ENCODE measurements around the gene PLCH2.
"Not testable (repeated sequence)": the region's sequence is repeated elsewhere in the genome, so short reads cannot be mapped to it uniquely, and the experiment has no call there.

PLCH2 gene

GRCh38 chr1:2435091-2435490 is 41.0 kb upstream of the PLCH2 start:
- FAIRE-seq: no peak
- TF ChIP-seq POLR2A (IDR thresholded peaks at IDR 0.05; ENCODE audit: low read depth, low read length): no peak

GRCh38 chr1:2435746-2436355 is 40.2 kb upstream of the PLCH2 start:
- DNase-seq (ENCODE audit: insufficient read length, low spot score): no peak
- no peak for FAIRE-seq
- no peak for TF ChIP-seq POLR2A (IDR thresholded peaks at IDR 0.05; ENCODE audit: low read depth, low read length)

More at GRCh38 chr1:2435091-2435490, 41.0 kb upstream of the PLCH2 start:
- DNase-seq (ENCODE audit: insufficient read length, low spot score): no peak

- DNase-seq (ENCODE audit: insufficient read length, low spot score) (no peak), FAIRE-seq (no peak)
- TF ChIP-seq POLR2A (IDR thresholded peaks at IDR 0.05; ENCODE audit: low read depth, low read length): no peak
These were observed 39.2 kb upstream of the PLCH2 start for GRCh38 chr1:2436876-2437275.

GRCh38 chr1:2437617-2438016 is 38.5 kb upstream of the PLCH2 start:
- no peak for DNase-seq (ENCODE audit: insufficient read length, low spot score)
- FAIRE-seq: no peak
- TF ChIP-seq POLR2A (IDR thresholded peaks at IDR 0.05; ENCODE audit: low read depth, low read length): no peak

- DNase-seq (ENCODE audit: insufficient read length, low spot score) (no peak), FAIRE-seq (no peak)
- TF ChIP-seq POLR2A (IDR thresholded peaks at IDR 0.05; ENCODE audit: low read depth, low read length): no peak
These were observed 38.1 kb upstream of the PLCH2 start for GRCh38 chr1:2438038-2438437.

- no peak for FAIRE-seq
- no peak for TF ChIP-seq POLR2A (IDR thresholded peaks at IDR 0.05; ENCODE audit: low read depth, low read length)
- no peak for DNase-seq (ENCODE audit: insufficient read length, low spot score)
These were observed 37.4 kb upstream of the PLCH2 start for GRCh38 chr1:2438641-2439040.

- DNase-seq (ENCODE audit: insufficient read length, low spot score): no peak
- no peak for TF ChIP-seq POLR2A (IDR thresholded peaks at IDR 0.05; ENCODE audit: low read depth, low read length)
- no peak for FAIRE-seq
These were observed 36.7 kb upstream of the PLCH2 start for GRCh38 chr1:2439369-2439768.

- not testable (repeated sequence) for FAIRE-seq; DNase-seq (ENCODE audit: insufficient read length, low spot score)
These were observed 35.7 kb upstream of the PLCH2 start for GRCh38 chr1:2440346-2440745.

- FAIRE-seq: no peak
- no peak for DNase-seq (ENCODE audit: insufficient read length, low spot score)
- TF ChIP-seq POLR2A (IDR thresholded peaks at IDR 0.05; ENCODE audit: low read depth, low read length): no peak
These were observed 34.3 kb upstream of the PLCH2 start for GRCh38 chr1:2441746-2442145.

GRCh38 chr1:2442661-2443060 is 33.4 kb upstream of the PLCH2 start:
- no peak for FAIRE-seq
- DNase-seq (ENCODE audit: insufficient read length, low spot score): no peak
- no peak for TF ChIP-seq POLR2A (IDR thresholded peaks at IDR 0.05; ENCODE audit: low read depth, low read length)

- no peak for FAIRE-seq
These were observed 32.6 kb upstream of the PLCH2 start for GRCh38 chr1:2443277-2444137.

GRCh38 chr1:2444138-2444591 is 31.9 kb upstream of the PLCH2 start:
- DNase-seq (ENCODE audit: insufficient read length, low spot score) (no peak), FAIRE-seq (no peak)
- TF ChIP-seq POLR2A (IDR thresholded peaks at IDR 0.05; ENCODE audit: low read depth, low read length): no peak

More at GRCh38 chr1:2443277-2444137, 32.6 kb upstream of the PLCH2 start:
- no peak for TF ChIP-seq POLR2A (IDR thresholded peaks at IDR 0.05; ENCODE audit: low read depth, low read length)
- no peak for DNase-seq (ENCODE audit: insufficient read length, low spot score)

- FAIRE-seq: no peak
- DNase-seq (ENCODE audit: insufficient read length, low spot score): no peak
- TF ChIP-seq POLR2A (IDR thresholded peaks at IDR 0.05; ENCODE audit: low read depth, low read length): no peak
These were observed 30.8 kb upstream of the PLCH2 start for GRCh38 chr1:2445162-2445822.

- FAIRE-seq (no peak), DNase-seq (ENCODE audit: insufficient read length, low spot score) (no peak)
- TF ChIP-seq POLR2A (IDR thresholded peaks at IDR 0.05; ENCODE audit: low read depth, low read length): no peak
These were observed 30.3 kb upstream of the PLCH2 start for GRCh38 chr1:2445823-2446215.
